SU-DHL-6 (cell line): ENCODE data around the gene DNAH7.

ENCODE experiments used
- H2AFZ ChIP-seq: fragments of 200-600 bp; sonication (generic); 2 replicates; pipeline ENCODE4 v1.6.1; 2014; ENCODE audit warnings: low read depth, mild to moderate bottlenecking, moderate library complexity, mixed read lengths, antibody characterized with exemption, low read length; ENCODE audit not compliant: severe bottlenecking
- H3F3A ChIP-seq: fragments of 200-600 bp; shearing (Covaris generic); 2 replicates; pipeline ENCODE4 v1.6.0; 2016; ENCODE audit warnings: antibody characterized with exemption, mild to moderate bottlenecking; ENCODE audit not compliant: insufficient read depth
- H3K27ac ChIP-seq: fragments of 200-600 bp; sonication (generic); 2 replicates; pipeline ENCODE4 v1.5.1; 2016; ENCODE audit warnings: low read depth, mild to moderate bottlenecking, low read length, moderate library complexity, mixed read lengths
- H3K27me3 ChIP-seq: fragments of 200-600 bp; sonication (generic), shearing (Covaris generic); 2 replicates; pipeline ENCODE4 v1.6.0; 2014; ENCODE audit warnings: mild to moderate bottlenecking, low read length
- H3K36me3 ChIP-seq: fragments of 200-600 bp; sonication (generic); 2 replicates; pipeline ENCODE4 v1.6.1; 2014; ENCODE audit warnings: mild to moderate bottlenecking, low read length, mixed read lengths
- H3K4me2 ChIP-seq: fragments of 300-600, 200-600 bp; shearing (Covaris generic), sonication (generic); 2 replicates; pipeline ENCODE4 v1.6.0; 2014; ENCODE audit warnings: low read length, low read depth, mild to moderate bottlenecking; ENCODE audit not compliant: poor library complexity, severe bottlenecking
- H3K4me3 ChIP-seq: fragments of 200-600 bp; sonication (generic); 2 replicates; pipeline ENCODE4 v1.5.1; 2014; ENCODE audit warnings: antibody characterized with exemption, low read length, mild to moderate bottlenecking, mixed read lengths; ENCODE audit not compliant: insufficient read depth, poor library complexity, severe bottlenecking
- H3K79me2 ChIP-seq: fragments of 200-600 bp; sonication (generic); 2 replicates; pipeline ENCODE4 v1.6.1; 2014; ENCODE audit warnings: mild to moderate bottlenecking, low read length, moderate library complexity; ENCODE audit not compliant: insufficient read depth
- H3K9ac ChIP-seq: fragments of 200-600 bp; sonication (generic); 2 replicates; pipeline ENCODE4 v1.7.0; 2014; ENCODE audit warnings: mild to moderate bottlenecking, low read length
- H3K9me2 ChIP-seq: fragments of 200-600 bp; sonication (generic); replicated peaks from 2 replicates; pipeline ENCODE4 v1.6.1; 2014; ENCODE audit warnings: low read length; ENCODE audit not compliant: insufficient read depth
- H3K9me3 ChIP-seq: fragments of 200-600 bp; sonication (generic); 2 replicates; pipeline ENCODE4 v1.6.1; 2014; ENCODE audit warnings: low read length, mixed read lengths; ENCODE audit not compliant: insufficient read depth
- H4K20me1 ChIP-seq: fragments of 200-600 bp; sonication (generic); 2 replicates; pipeline ENCODE4 v1.6.1; 2014; ENCODE audit warnings: low read depth, mild to moderate bottlenecking, antibody characterized with exemption, low read length, moderate library complexity, mixed read lengths
- CTCF ChIP-seq: fragments of 200-600 bp; sonication (generic); IDR thresholded peaks from one replicate; pipeline ENCODE4 v1.5.1; 2017; ENCODE audit warnings: antibody characterized with exemption, mild to moderate bottlenecking, low read length, moderate library complexity; ENCODE audit not compliant: insufficient read depth, poor library complexity, severe bottlenecking
- EZH2phosphoT487 ChIP-seq: fragments of 200-600 bp; sonication (generic), shearing (Covaris generic); conservative IDR thresholded peaks from 2 replicates; pipeline ENCODE4 v1.6.1; 2018; ENCODE audit warnings: mild to moderate bottlenecking, antibody characterized with exemption, low read length, moderate library complexity, mixed read lengths

Gene DNAH7

GRCh38 chr2:195722075-195722474 is 346.6 kb downstream of the DNAH7 start:
- no peaks in the 10 kb centered on the region for H3K27me3 ChIP-seq
- H4K20me1 ChIP-seq, result no peaks in the 10 kb centered on the region
- no peaks in the 10 kb centered on the region for H3F3A ChIP-seq
- no peak overlapping the region for H3K27ac ChIP-seq
- H3K9ac ChIP-seq, result no peak overlapping the region
- H2AFZ ChIP-seq, result no peak overlapping the region
- H3K79me2 ChIP-seq, result no peaks in the 10 kb centered on the region
- H3K9me2 ChIP-seq, result no peaks in the 10 kb centered on the region
- H3K36me3 ChIP-seq, result no peaks in the 10 kb centered on the region
- no peak overlapping the region for H3K4me2 ChIP-seq
- no peaks in the 10 kb centered on the region for H3K9me3 ChIP-seq
- H3K4me3 ChIP-seq, result no peak overlapping the region
- no peak for TF ChIP-seq EZH2phosphoT487
- TF ChIP-seq CTCF, result no peak

- Histone ChIP-seq H3K9ac (no peak overlapping the region), H3F3A (no peaks in the 10 kb centered on the region), H3K36me3 (no peaks in the 10 kb centered on the region), H3K79me2 (no peaks in the 10 kb centered on the region), H3K4me2 (no peak overlapping the region), H4K20me1 (no peaks in the 10 kb centered on the region), H3K9me2 (no peaks in the 10 kb centered on the region), H3K4me3 (no peak overlapping the region), H2AFZ (no peak overlapping the region), H3K27ac (no peak overlapping the region), H3K9me3 (no peaks in the 10 kb centered on the region), H3K27me3 (no peaks in the 10 kb centered on the region)
- no peak for TF ChIP-seq EZH2phosphoT487
- no peak for TF ChIP-seq CTCF
Observed at GRCh38 chr2:195721042-195721441, 347.6 kb downstream of the DNAH7 start.

GRCh38 chr2:195716466-195716865 is 352.2 kb downstream of the DNAH7 start:
- Histone ChIP-seq H3K4me3 (no peak overlapping the region), H3K9ac (no peak overlapping the region), H3K79me2 (no peaks in the 10 kb centered on the region), H3K36me3 (no peaks in the 10 kb centered on the region), H3K27ac (no peak overlapping the region), H3K27me3 (no peaks in the 10 kb centered on the region), H4K20me1 (no peaks in the 10 kb centered on the region), H3F3A (no peaks in the 10 kb centered on the region), H2AFZ (no peak overlapping the region), H3K9me2 (no peaks in the 10 kb centered on the region), H3K4me2 (no peak overlapping the region), H3K9me3 (no peaks in the 10 kb centered on the region)
- TF ChIP-seq EZH2phosphoT487 (no peak), CTCF (no peak)

GRCh38 chr2:195711478-195711877 is 357.2 kb downstream of the DNAH7 start:
- no peaks in the 10 kb centered on the region for H4K20me1 ChIP-seq
- H3K27ac ChIP-seq, result no peak overlapping the region
- no peaks in the 10 kb centered on the region for H3K9me3 ChIP-seq
- H3K27me3 ChIP-seq, result no peaks in the 10 kb centered on the region
- H3K79me2 ChIP-seq, result no peaks in the 10 kb centered on the region
- TF ChIP-seq CTCF (no peak), EZH2phosphoT487 (no peak)
- no peak overlapping the region for H3K4me2 ChIP-seq
- H3K4me3 ChIP-seq, result no peak overlapping the region
- H3K9me2 ChIP-seq, result no peaks in the 10 kb centered on the region
- H3K9ac ChIP-seq, result no peak overlapping the region
- H3F3A ChIP-seq, result no peaks in the 10 kb centered on the region
- no peak overlapping the region for H2AFZ ChIP-seq
- H3K36me3 ChIP-seq, result no peaks in the 10 kb centered on the region
